ENCODE measurements around the gene WWC2.

WWC2 gene

GRCh38 chr4:183329954-183330742 lies 231.1 kb downstream of the WWC2 start:
- no peak overlapping the region for H3K4me2 ChIP-seq (ENCODE audit: low read length)
- H3K4me1 ChIP-seq (ENCODE audit: low read length): peaks cover 3% of the 10 kb centered on the region; the same call in 1 of the 2 replicates
- no peak overlapping the region for H3K27ac ChIP-seq (ENCODE audit: low read length)
- H3K9me3 ChIP-seq (ENCODE audit: insufficient read depth, low read length): no peaks in the 10 kb centered on the region; the same call in 1 of the 2 replicates
- no peak overlapping the region for H3K9ac ChIP-seq (ENCODE audit: low read length)
- no peaks in the 10 kb centered on the region for H3K79me2 ChIP-seq (ENCODE audit: low read length)
- TF ChIP-seq CTCF (IDR thresholded peaks at IDR 0.05; ENCODE audit: low read depth, low read length) (no peak), EZH2phosphoT487 (IDR thresholded peaks at IDR 0.05; ENCODE audit: low read depth) (no peak)
- no peak overlapping the region for H2AFZ ChIP-seq (ENCODE audit: low read depth, low read length)
- H3K4me3 ChIP-seq (ENCODE audit: low read length): no peak overlapping the region
- H4K20me1 ChIP-seq (ENCODE audit: insufficient read depth, low read length): no peaks in the 10 kb centered on the region
- peaks cover 3% of the 10 kb centered on the region for H3K36me3 ChIP-seq (replicated peaks; ENCODE audit: low read depth, low read length)
- no peaks in the 10 kb centered on the region for H3K27me3 ChIP-seq (ENCODE audit: low read depth, low read length)

DNA sequence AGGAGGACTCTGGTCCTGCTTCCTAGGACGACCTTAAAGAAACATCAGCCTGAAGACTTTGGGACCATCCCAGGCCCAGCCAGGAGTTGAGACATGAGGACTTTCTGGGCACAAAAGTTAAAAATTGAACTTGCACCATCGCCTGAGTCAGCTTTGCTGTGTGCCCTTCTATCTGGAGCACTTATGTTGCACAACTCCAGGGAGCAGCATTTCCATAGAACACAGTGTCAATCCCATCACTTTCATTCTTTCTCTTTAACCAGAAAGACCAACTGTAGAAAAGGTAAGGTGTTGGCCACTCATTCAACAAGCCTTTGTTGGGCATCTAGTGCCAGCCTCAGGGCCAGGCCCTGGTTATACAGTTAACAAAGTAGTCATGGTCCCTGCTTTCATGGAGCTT lies 231.8 kb downstream of the WWC2 start:
- H3K79me2 ChIP-seq (ENCODE audit: low read length): no peaks in the 10 kb centered on the region

DNA sequence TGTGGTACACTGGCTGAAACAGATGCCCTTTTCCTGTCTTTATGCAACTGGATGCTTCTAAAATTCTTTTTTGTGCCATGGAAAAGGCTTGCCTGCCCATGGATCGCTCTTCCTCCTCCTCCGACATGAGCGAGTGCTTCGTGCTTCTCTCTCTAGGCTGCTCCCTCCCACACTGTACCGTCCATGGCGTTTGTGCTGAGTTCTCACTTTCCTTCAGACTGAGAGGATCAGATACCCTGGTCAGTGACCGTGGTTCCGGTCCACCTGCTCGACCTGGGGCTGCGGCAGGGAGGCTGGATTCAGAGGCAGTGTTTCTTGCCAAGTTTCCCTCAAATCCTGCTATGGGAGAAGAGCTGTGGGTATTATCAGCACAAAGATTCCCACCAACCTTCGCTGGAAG lies 233.4 kb downstream of the WWC2 start:
- no peak overlapping the region for H2AFZ ChIP-seq (ENCODE audit: low read depth, low read length)
- no peaks in the 10 kb centered on the region for H4K20me1 ChIP-seq (ENCODE audit: insufficient read depth, low read length)
- H3K9ac ChIP-seq (ENCODE audit: low read length): no peak overlapping the region
- H3K27me3 ChIP-seq (ENCODE audit: low read depth, low read length): no peaks in the 10 kb centered on the region
- H3K79me2 ChIP-seq (ENCODE audit: low read length): no peaks in the 10 kb centered on the region
- no peak overlapping the region for H3K4me3 ChIP-seq (ENCODE audit: low read length)
- H3K36me3 ChIP-seq (replicated peaks; ENCODE audit: low read depth, low read length): no peaks in the 10 kb centered on the region
- H3K4me1 ChIP-seq (ENCODE audit: low read length): peaks cover 3% of the 10 kb centered on the region; the same call in 1 of the 2 replicates
- no peak overlapping the region for H3K4me2 ChIP-seq (ENCODE audit: low read length)
- TF ChIP-seq EZH2phosphoT487 (IDR thresholded peaks at IDR 0.05; ENCODE audit: low read depth) (no peak), CTCF (IDR thresholded peaks at IDR 0.05; ENCODE audit: low read depth, low read length) (no peak)
- no peak overlapping the region for H3K27ac ChIP-seq (ENCODE audit: low read length)
- no peaks in the 10 kb centered on the region for H3K9me3 ChIP-seq (ENCODE audit: insufficient read depth, low read length)

More for the DNA sequence above, 231.8 kb downstream of the WWC2 start:
- Histone ChIP-seq H3K27me3 (ENCODE audit: low read depth, low read length) (no peaks in the 10 kb centered on the region), H2AFZ (ENCODE audit: low read depth, low read length) (no peak overlapping the region), H4K20me1 (ENCODE audit: insufficient read depth, low read length) (no peaks in the 10 kb centered on the region), H3K4me3 (ENCODE audit: low read length) (no peak overlapping the region), H3K9ac (ENCODE audit: low read length) (no peak overlapping the region), H3K4me2 (ENCODE audit: low read length) (no peak overlapping the region), H3K4me1 (ENCODE audit: low read length) (peaks cover 6% of the 10 kb centered on the region; the same call in 1 of the 2 replicates), H3K27ac (ENCODE audit: low read length) (no peak overlapping the region), H3K9me3 (ENCODE audit: insufficient read depth, low read length) (no peaks in the 10 kb centered on the region; the same call in 1 of the 2 replicates), H3K36me3 (replicated peaks; ENCODE audit: low read depth, low read length) (peaks cover 3% of the 10 kb centered on the region)
- TF ChIP-seq CTCF (IDR thresholded peaks at IDR 0.05; ENCODE audit: low read depth, low read length) (no peak), EZH2phosphoT487 (IDR thresholded peaks at IDR 0.05; ENCODE audit: low read depth) (no peak)

GRCh38 chr4:183333202-183333601 lies 234.1 kb downstream of the WWC2 start:
- TF ChIP-seq EZH2phosphoT487 (IDR thresholded peaks at IDR 0.05; ENCODE audit: low read depth) (no peak), CTCF (IDR thresholded peaks at IDR 0.05; ENCODE audit: low read depth, low read length) (no peak)
- Histone ChIP-seq H3K9me3 (ENCODE audit: insufficient read depth, low read length) (no peaks in the 10 kb centered on the region), H3K4me1 (ENCODE audit: low read length) (peaks cover 3% of the 10 kb centered on the region; the same call in 1 of the 2 replicates), H3K79me2 (ENCODE audit: low read length) (no peaks in the 10 kb centered on the region), H4K20me1 (ENCODE audit: insufficient read depth, low read length) (no peaks in the 10 kb centered on the region), H3K9ac (ENCODE audit: low read length) (no peak overlapping the region), H3K27me3 (ENCODE audit: low read depth, low read length) (no peaks in the 10 kb centered on the region), H3K36me3 (replicated peaks; ENCODE audit: low read depth, low read length) (no peaks in the 10 kb centered on the region), H3K4me3 (ENCODE audit: low read length) (no peak overlapping the region), H3K4me2 (ENCODE audit: low read length) (no peak overlapping the region), H2AFZ (ENCODE audit: low read depth, low read length) (no peak overlapping the region), H3K27ac (ENCODE audit: low read length) (no peak overlapping the region)
